HCT116 (cell line): ENCODE results near the gene RUBCN. TPM values are rescaled to one million over a fixed set of nuclear protein-coding genes. Genes with fewer than 3 reads are reported as not detected.
"Not testable (repeated sequence)": the region's sequence is repeated elsewhere in the genome, so short reads cannot be mapped to it uniquely, and the experiment has no call there.

Experiments used
- ATAC-seq: fragments of 200-7000 bp; cut with Tn5 transposase; 2 replicates; pipeline ENCODE4 v1.9.1; 2020; ENCODE audit warnings: mild to moderate bottlenecking, moderate library complexity
- BruUV-seq: library from RNA; stranded (reverse); fragments of 400-500 nt; replicated peaks from 2 replicates; lab custom pipeline; 2021; lab: Mats Ljungman, UMichigan
- CTCF ChIA-PET: fragments of 300-600 bp; sonication (Branson Sonifier 250); formaldehyde crosslinking; loops from one replicate; lab custom pipeline; 2021; ENCODE audit warnings: antibody characterized with exemption; lab: Charles Lee
- POLR2A ChIA-PET: fragments of 300-600, 350-600 bp; sonication (Branson Sonifier 250); formaldehyde crosslinking; loops from one replicate; lab custom pipeline; 2021; ENCODE audit warnings: antibody characterized with exemption; lab: Charles Lee
- RAD21 ChIA-PET, 2 experiments: fragments of 300-600 bp; sonication (Branson Sonifier 250); formaldehyde crosslinking; loops; one replicate each; lab custom pipeline; 2023; ENCODE audit warnings: low total read pairs in 2 of 2; ENCODE audit not compliant: uncharacterized antibody in 2 of 2, unreplicated experiment in 2 of 2, low non-redundant PET in 1 of 2; lab: Charles Lee
- DNase-seq: peaks from one replicate; pipeline ENCODE4 v3.0.0-alpha.2; 2010; ENCODE audit warnings: low read depth, low spot score
- H2AFZ ChIP-seq: fragments of 200-600 bp; shearing (Covaris generic), sonication (generic); 2 replicates; pipeline ENCODE4 v1.6.1; 2017; ENCODE audit warnings: low read depth, mixed run types, mixed read lengths, antibody characterized with exemption, low read length; ENCODE audit not compliant: poor library complexity, severe bottlenecking
- H3K27ac ChIP-seq: 2 replicates; pipeline ENCODE4 v1.5.1; 2012; ENCODE audit warnings: low read depth, low read length
- H3K27me3 ChIP-seq: fragments of 200-600 bp; sonication (generic); 2 replicates; pipeline ENCODE4 v1.6.1; 2016; ENCODE audit warnings: mixed run types, low read length, mixed read lengths; ENCODE audit not compliant: insufficient read depth
- H3K36me3 ChIP-seq, 2 experiments: fragments of 200-500 bp in 1 of 2; fragments of 200-600 bp in 1 of 2; sonication (Bioruptor generic) in 1 of 2; sonication (generic) in 1 of 2; 2 replicates each; pipeline versions ENCODE4 v1.5.1 to v1.6.1; 2014 to 2016; ENCODE audit warnings: low read length in 2 of 2, inconsistent platforms in 1 of 2, mixed read lengths in 1 of 2, mixed run types in 1 of 2; ENCODE audit not compliant: insufficient read depth in 2 of 2, control insufficient read depth in 1 of 2
- H3K4me1 ChIP-seq, 2 experiments: fragments of 200-600 bp in 1 of 2; sonication (generic) in 1 of 2; 2 replicates each; pipeline versions ENCODE4 v1.5.1 to v1.6.1; 2012 to 2017; ENCODE audit warnings: low read length in 2 of 2, inconsistent platforms in 1 of 2, mild to moderate bottlenecking in 1 of 2, mixed read lengths in 1 of 2, mixed run types in 1 of 2, moderate library complexity in 1 of 2; ENCODE audit not compliant: insufficient read depth in 2 of 2, control insufficient read depth in 1 of 2
- H3K4me2 ChIP-seq: fragments of 200-600 bp; sonication (generic); 2 replicates; pipeline ENCODE4 v1.6.1; 2017; ENCODE audit warnings: mixed run types, low read length, mixed read lengths
- H3K4me3 ChIP-seq, 2 experiments: fragments of 200-600 bp in 1 of 2; sonication (generic) in 1 of 2; replicated peaks in 1 of 2; 2 replicates each; pipeline ENCODE4 v1.5.1; 2011 to 2016; ENCODE audit warnings: low read length in 2 of 2, control low read depth in 1 of 2, low read depth in 1 of 2, mild to moderate bottlenecking in 1 of 2, mixed read lengths in 1 of 2, mixed run types in 1 of 2
- H3K79me2 ChIP-seq: fragments of 200-600 bp; sonication (generic); 2 replicates; pipeline ENCODE4 v1.6.1; 2017; ENCODE audit warnings: mild to moderate bottlenecking, mixed run types, low read length, moderate library complexity, mixed read lengths; ENCODE audit not compliant: insufficient read depth
- H3K9ac ChIP-seq: fragments of 200-600 bp; sonication (generic); 2 replicates; pipeline ENCODE4 v1.6.1; 2016; ENCODE audit warnings: low read length, mixed read lengths
- H3K9me2 ChIP-seq: fragments of 200-600 bp; sonication (generic), shearing (Covaris generic); 2 replicates; pipeline ENCODE4 v1.6.1; 2017; ENCODE audit warnings: mixed run types, mild to moderate bottlenecking, moderate library complexity; ENCODE audit not compliant: insufficient read depth
- H3K9me3 ChIP-seq, 2 experiments: fragments of 200-500 bp in 1 of 2; fragments of 200-600 bp in 1 of 2; sonication (Bioruptor generic) in 1 of 2; sonication (generic) in 1 of 2; 2 replicates each; pipeline ENCODE4 v1.6.1; 2014 to 2017; ENCODE audit warnings: low read length in 2 of 2, mixed read lengths in 2 of 2, inconsistent platforms in 1 of 2, low read depth in 1 of 2, mild to moderate bottlenecking in 1 of 2, mixed run types in 1 of 2, moderate library complexity in 1 of 2; ENCODE audit not compliant: control insufficient read depth in 1 of 2, insufficient read depth in 1 of 2
- H4K20me1 ChIP-seq: fragments of 200-600 bp; sonication (generic), shearing (Covaris generic); 2 replicates; pipeline ENCODE4 v1.6.1; 2017; ENCODE audit warnings: mixed run types, mild to moderate bottlenecking, moderate library complexity; ENCODE audit not compliant: insufficient read depth
- intact Hi-C: fragments of 100-400 bp; cut with micrococcal nuclease; formaldehyde crosslinking; loops from 2 replicates; pipeline ENCODE4 v1.10.0; 2022
- total RNA-seq: library from RNA; stranded (reverse); gene quantifications from one replicate; pipeline ENCODE4 v1.2.1, GENCODE V29; 2021; ENCODE audit not compliant: unreplicated experiment

The RUBCN gene
- total RNA-seq, 1 experiment from 2014 or later: 21.4 TPM

- H2AFZ ChIP-seq, H4K20me1 ChIP-seq, ATAC-seq, H3K27me3 ChIP-seq, H3K4me1 ChIP-seq, DNase-seq, H3K9ac ChIP-seq, intact Hi-C loops, POLR2A ChIA-PET, RAD21 ChIA-PET, CTCF ChIA-PET, H3K9me2 ChIP-seq, H3K27ac ChIP-seq, H3K4me3 ChIP-seq, H3K4me2 ChIP-seq, H3K79me2 ChIP-seq, H3K9me3 ChIP-seq, H3K36me3 ChIP-seq, BruUV-seq: not testable (repeated sequence)
Observed at GRCh38 chr3:197659701-197660100, 77.0 kb downstream of the RUBCN start.

- H3K4me3 ChIP-seq, H3K9me3 ChIP-seq, BruUV-seq, RAD21 ChIA-PET, H4K20me1 ChIP-seq, DNase-seq, POLR2A ChIA-PET, H3K27ac ChIP-seq, H3K27me3 ChIP-seq, ATAC-seq, H3K4me1 ChIP-seq, H3K36me3 ChIP-seq, H3K9me2 ChIP-seq, H3K9ac ChIP-seq, intact Hi-C loops, H3K4me2 ChIP-seq, CTCF ChIA-PET, H3K79me2 ChIP-seq, H2AFZ ChIP-seq: not testable (repeated sequence)
Observed at GRCh38 chr3:197659144-197659543, 77.6 kb downstream of the RUBCN start.

GRCh38 chr3:197658706-197659105 lies 78.0 kb downstream of the RUBCN start:
- H3K27ac ChIP-seq, H2AFZ ChIP-seq, H3K4me3 ChIP-seq, intact Hi-C loops, CTCF ChIA-PET, H3K4me1 ChIP-seq, ATAC-seq, RAD21 ChIA-PET, H3K27me3 ChIP-seq, H3K9ac ChIP-seq, H3K9me2 ChIP-seq, H3K9me3 ChIP-seq, H3K4me2 ChIP-seq, H3K79me2 ChIP-seq, H4K20me1 ChIP-seq, BruUV-seq, POLR2A ChIA-PET, DNase-seq, H3K36me3 ChIP-seq: not testable (repeated sequence)

GRCh38 chr3:197657541-197658292 lies 79.0 kb downstream of the RUBCN start:
- H4K20me1 ChIP-seq, H3K4me3 ChIP-seq, H3K36me3 ChIP-seq, H3K9me2 ChIP-seq, H3K27ac ChIP-seq, POLR2A ChIA-PET, CTCF ChIA-PET, H3K9me3 ChIP-seq, intact Hi-C loops, H3K4me1 ChIP-seq, BruUV-seq, RAD21 ChIA-PET, H3K9ac ChIP-seq, H2AFZ ChIP-seq, DNase-seq, ATAC-seq, H3K79me2 ChIP-seq, H3K4me2 ChIP-seq, H3K27me3 ChIP-seq: not testable (repeated sequence)
